ENCODE measurements around the gene AQP12A. TPM values are rescaled to one million over a fixed set of nuclear protein-coding genes. Genes with fewer than 3 reads are reported as not detected.

AQP12A gene
- total and polyA plus RNA-seq, 10 of the 15 experiments (the other 5 are each of a cell fraction or from before 2014, with no cell fraction given), result not detected

GRCh38 chr2:240720686-240721595, 29.3 kb downstream of the AQP12A start:
- intact Hi-C loops (cut with micrococcal nuclease; ENCODE audit: unreplicated experiment) (no loop called here), in situ Hi-C loops (cut with MboI) (no loop called here)
- Histone ChIP-seq H3K9ac (ENCODE audit: control insufficient read depth, insufficient read depth, low read length) (no peak overlapping the region), H3K79me2 (ENCODE audit: control insufficient read depth, insufficient read depth, low read length) (no peaks in the 10 kb centered on the region), H4K20me1 (ENCODE audit: control insufficient read depth, insufficient read depth) (no peaks in the 10 kb centered on the region), H3K9me3 (replicated peaks; ENCODE audit: control insufficient read depth, insufficient read depth, low read length) (no peaks in the 10 kb centered on the region), H3K4me3 (no peak overlapping the region), H2AFZ (ENCODE audit: control insufficient read depth, low read depth, low read length) (no peak overlapping the region), H3K36me3 (ENCODE audit: control insufficient read depth in 2 of 2, insufficient read depth in 2 of 2, low read length in 1 of 2) (no peaks in the 10 kb centered on the region), H3K27ac (ENCODE audit: control insufficient read depth, insufficient read depth) (no peak overlapping the region), H3K27me3 (replicated peaks in 1 of 2; ENCODE audit: control insufficient read depth in 2 of 2, insufficient read depth in 2 of 2, low read length in 1 of 2) (no peaks in the 10 kb centered on the region), H3K4me2 (ENCODE audit: control insufficient read depth, insufficient read depth) (no peak overlapping the region), H3K4me1 (ENCODE audit: control insufficient read depth, insufficient read depth, low read length) (no peaks in the 10 kb centered on the region)
- ChIA-PET RAD21 (ENCODE audit: unreplicated experiment) (no interaction called here), POLR2A (interaction anchor here (1.0 kb wide), 1 partner anchor 134 kb away, joined by 3 read pairs; the partner anchor contains the start of gene CAPN10), SMC1A (ENCODE audit: uncharacterized antibody, unreplicated experiment) (no interaction called here), CTCF (no interaction called here)
- no peak for FAIRE-seq
- no TSS peak for BruUV-seq (replicated peaks)
- DNase-seq (ENCODE audit: low read depth, low spot score), result no peak
- 52% methylated on average over 25 of the region's 25 CpGs for WGBS (ENCODE audit: insufficient coverage, insufficient replicate concordance, low lambda C conversion rate, missing lambda C conversion rate)
- ATAC-seq, result no peak
- TF ChIP-seq MEF2A (IDR thresholded peaks at IDR 0.05; ENCODE audit: insufficient read depth, low read depth, low read length) (no peak), NFYA (IDR thresholded peaks at IDR 0.05; ENCODE audit: borderline replicate concordance, low read depth, low read length) (no peak), CREB1 (IDR thresholded peaks at IDR 0.05; ENCODE audit: low read depth) (no peak), ZNF274 (IDR thresholded peaks at IDR 0.05; ENCODE audit: insufficient read depth, insufficient read length) (no peak), RBBP5 (conservative IDR thresholded peaks at IDR 0.05) (no peak), NR2F1 (conservative IDR thresholded peaks at IDR 0.05) (no peak), BMI1 (IDR thresholded peaks at IDR 0.05; ENCODE audit: borderline replicate concordance) (no peak), WRNIP1 (IDR thresholded peaks at IDR 0.05; ENCODE audit: borderline replicate concordance, low read depth, low read length) (no peak), SREBF2 (IDR thresholded peaks at IDR 0.05; ENCODE audit: low read length) (no peak), ZBTB4 (CRISPR knock-in tag; IDR thresholded peaks at IDR 0.05) (no peak)
- TF ChIP-seq, protein P1, sequence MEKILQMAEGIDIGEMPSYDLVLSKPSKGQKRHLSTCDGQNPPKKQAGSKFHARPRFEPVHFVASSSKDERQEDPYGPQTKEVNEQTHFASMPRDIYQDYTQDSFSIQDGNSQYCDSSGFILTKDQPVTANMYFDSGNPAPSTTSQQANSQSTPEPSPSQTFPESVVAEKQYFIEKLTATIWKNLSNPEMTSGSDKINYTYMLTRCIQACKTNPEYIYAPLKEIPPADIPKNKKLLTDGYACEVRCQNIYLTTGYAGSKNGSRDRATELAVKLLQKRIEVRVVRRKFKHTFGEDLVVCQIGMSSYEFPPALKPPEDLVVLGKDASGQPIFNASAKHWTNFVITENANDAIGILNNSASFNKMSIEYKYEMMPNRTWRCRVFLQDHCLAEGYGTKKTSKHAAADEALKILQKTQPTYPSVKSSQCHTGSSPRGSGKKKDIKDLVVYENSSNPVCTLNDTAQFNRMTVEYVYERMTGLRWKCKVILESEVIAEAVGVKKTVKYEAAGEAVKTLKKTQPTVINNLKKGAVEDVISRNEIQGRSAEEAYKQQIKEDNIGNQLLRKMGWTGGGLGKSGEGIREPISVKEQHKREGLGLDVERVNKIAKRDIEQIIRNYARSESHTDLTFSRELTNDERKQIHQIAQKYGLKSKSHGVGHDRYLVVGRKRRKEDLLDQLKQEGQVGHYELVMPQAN (conservative IDR thresholded peaks at IDR 0.05), result no peak
- TF ChIP-seq, protein P2, sequence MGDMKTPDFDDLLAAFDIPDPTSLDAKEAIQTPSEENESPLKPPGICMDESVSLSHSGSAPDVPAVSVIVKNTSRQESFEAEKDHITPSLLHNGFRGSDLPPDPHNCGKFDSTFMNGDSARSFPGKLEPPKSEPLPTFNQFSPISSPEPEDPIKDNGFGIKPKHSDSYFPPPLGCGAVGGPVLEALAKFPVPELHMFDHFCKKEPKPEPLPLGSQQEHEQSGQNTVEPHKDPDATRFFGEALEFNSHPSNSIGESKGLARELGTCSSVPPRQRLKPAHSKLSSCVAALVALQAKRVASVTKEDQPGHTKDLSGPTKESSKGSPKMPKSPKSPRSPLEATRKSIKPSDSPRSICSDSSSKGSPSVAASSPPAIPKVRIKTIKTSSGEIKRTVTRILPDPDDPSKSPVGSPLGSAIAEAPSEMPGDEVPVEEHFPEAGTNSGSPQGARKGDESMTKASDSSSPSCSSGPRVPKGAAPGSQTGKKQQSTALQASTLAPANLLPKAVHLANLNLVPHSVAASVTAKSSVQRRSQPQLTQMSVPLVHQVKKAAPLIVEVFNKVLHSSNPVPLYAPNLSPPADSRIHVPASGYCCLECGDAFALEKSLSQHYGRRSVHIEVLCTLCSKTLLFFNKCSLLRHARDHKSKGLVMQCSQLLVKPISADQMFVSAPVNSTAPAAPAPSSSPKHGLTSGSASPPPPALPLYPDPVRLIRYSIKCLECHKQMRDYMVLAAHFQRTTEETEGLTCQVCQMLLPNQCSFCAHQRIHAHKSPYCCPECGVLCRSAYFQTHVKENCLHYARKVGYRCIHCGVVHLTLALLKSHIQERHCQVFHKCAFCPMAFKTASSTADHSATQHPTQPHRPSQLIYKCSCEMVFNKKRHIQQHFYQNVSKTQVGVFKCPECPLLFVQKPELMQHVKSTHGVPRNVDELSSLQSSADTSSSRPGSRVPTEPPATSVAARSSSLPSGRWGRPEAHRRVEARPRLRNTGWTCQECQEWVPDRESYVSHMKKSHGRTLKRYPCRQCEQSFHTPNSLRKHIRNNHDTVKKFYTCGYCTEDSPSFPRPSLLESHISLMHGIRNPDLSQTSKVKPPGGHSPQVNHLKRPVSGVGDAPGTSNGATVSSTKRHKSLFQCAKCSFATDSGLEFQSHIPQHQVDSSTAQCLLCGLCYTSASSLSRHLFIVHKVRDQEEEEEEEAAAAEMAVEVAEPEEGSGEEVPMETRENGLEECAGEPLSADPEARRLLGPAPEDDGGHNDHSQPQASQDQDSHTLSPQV (IDR thresholded peaks at IDR 0.05), result no peak
